Measurements from ENCODE around the gene MID1. TPM values are rescaled to one million over a fixed set of nuclear protein-coding genes. Genes with fewer than 3 reads are reported as not detected.

The MID1 gene
- total RNA-seq, 1 donor from 2014 or later: 31.2 TPM

DNA sequence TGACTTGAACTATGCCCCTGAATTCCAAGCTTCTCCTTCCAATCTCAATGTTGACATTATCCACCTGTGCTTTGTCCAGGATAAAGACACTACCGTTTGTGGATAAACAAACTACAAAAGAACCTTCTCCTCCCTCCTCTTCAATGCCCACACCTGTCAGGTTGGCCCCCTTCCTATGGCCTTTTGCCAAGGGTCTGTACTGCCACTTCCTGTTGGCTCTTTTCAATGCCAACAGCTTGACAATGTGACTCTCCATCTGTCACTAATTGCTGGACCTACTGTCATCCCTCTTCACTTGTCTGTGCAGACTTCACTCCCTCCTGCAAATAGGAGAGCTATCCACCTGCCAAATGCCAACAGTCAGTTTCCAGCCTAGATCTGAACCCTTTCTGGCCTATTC lies 35.8 kb upstream of the MID1 start:
- no peaks in the 10 kb centered on the region for H3K9me3 ChIP-seq (ENCODE audit: insufficient read depth, low read depth, low read length)
- DNase-seq (ENCODE audit: low read depth): no peak
- H3K79me2 ChIP-seq (ENCODE audit: insufficient read depth, low read length): no peaks in the 10 kb centered on the region
- Mint-ChIP-seq H3K9me3 (ENCODE audit: unreplicated experiment) (no peaks in the 10 kb centered on the region), H3K4me3 (ENCODE audit: unreplicated experiment) (no peak overlapping the region), H3K4me1 (ENCODE audit: low read depth, unreplicated experiment) (no peaks in the 10 kb centered on the region), H3K36me3 (ENCODE audit: low read depth, unreplicated experiment) (no peaks in the 10 kb centered on the region), H3K27ac (ENCODE audit: unreplicated experiment) (no peak overlapping the region), H3K27me3 (ENCODE audit: low read depth, unreplicated experiment) (no peaks in the 10 kb centered on the region)
- H3K27me3 ChIP-seq (ENCODE audit: insufficient read depth, low read length): no peaks in the 10 kb centered on the region
- no peak overlapping the region for H3K4me2 ChIP-seq (ENCODE audit: low read length)
- no peaks in the 10 kb centered on the region for H4K20me1 ChIP-seq (ENCODE audit: insufficient read depth, low read length)
- TF ChIP-seq CTCF (IDR thresholded peaks at IDR 0.05; ENCODE audit: insufficient read depth, low read depth, low read length) (no peak), EZH2 (IDR thresholded peaks at IDR 0.05; ENCODE audit: insufficient read depth, low read length) (no peak)
- H3K9ac ChIP-seq (ENCODE audit: low read length): no peak overlapping the region
- no peaks in the 10 kb centered on the region for H3K36me3 ChIP-seq (ENCODE audit: insufficient read depth, low read length)
- no peak overlapping the region for H3K4me3 ChIP-seq (ENCODE audit: insufficient read depth, low read depth, low read length)
- H3K4me1 ChIP-seq (ENCODE audit: insufficient read depth, low read length): no peaks in the 10 kb centered on the region
- H2AFZ ChIP-seq (ENCODE audit: low read depth, low read length): no peak overlapping the region
- peak; percentile 41 for FAIRE-seq
- H3K27ac ChIP-seq (ENCODE audit: low read depth, low read length): no peak overlapping the region

- Mint-ChIP-seq H3K36me3 (ENCODE audit: low read depth, unreplicated experiment) (no peaks in the 10 kb centered on the region), H3K4me3 (ENCODE audit: unreplicated experiment) (no peak overlapping the region), H3K27me3 (ENCODE audit: low read depth, unreplicated experiment) (no peaks in the 10 kb centered on the region), H3K4me1 (ENCODE audit: low read depth, unreplicated experiment) (no peaks in the 10 kb centered on the region), H3K27ac (ENCODE audit: unreplicated experiment) (no peak overlapping the region), H3K9me3 (ENCODE audit: unreplicated experiment) (no peaks in the 10 kb centered on the region)
- H4K20me1 ChIP-seq (ENCODE audit: insufficient read depth, low read length): no peaks in the 10 kb centered on the region
- H3K4me2 ChIP-seq (ENCODE audit: low read length): no peak overlapping the region
- H3K4me3 ChIP-seq (ENCODE audit: insufficient read depth, low read depth, low read length): no peak overlapping the region
- H3K79me2 ChIP-seq (ENCODE audit: insufficient read depth, low read length): no peaks in the 10 kb centered on the region
- FAIRE-seq (no peak), DNase-seq (ENCODE audit: low read depth) (no peak)
- H2AFZ ChIP-seq (ENCODE audit: low read depth, low read length): no peak overlapping the region
- TF ChIP-seq EZH2 (IDR thresholded peaks at IDR 0.05; ENCODE audit: insufficient read depth, low read length) (no peak), CTCF (IDR thresholded peaks at IDR 0.05; ENCODE audit: insufficient read depth, low read depth, low read length) (no peak)
- H3K9me3 ChIP-seq (ENCODE audit: insufficient read depth, low read depth, low read length): no peaks in the 10 kb centered on the region
- no peaks in the 10 kb centered on the region for H3K36me3 ChIP-seq (ENCODE audit: insufficient read depth, low read length)
- no peaks in the 10 kb centered on the region for H3K27me3 ChIP-seq (ENCODE audit: insufficient read depth, low read length)
- H3K27ac ChIP-seq (ENCODE audit: low read depth, low read length): no peak overlapping the region
- no peak overlapping the region for H3K9ac ChIP-seq (ENCODE audit: low read length)
- no peaks in the 10 kb centered on the region for H3K4me1 ChIP-seq (ENCODE audit: insufficient read depth, low read length)
Observed at GRCh38 chrX:10654960-10655359, 34.6 kb upstream of the MID1 start.

GRCh38 chrX:10653302-10653701 lies 32.9 kb upstream of the MID1 start:
- H3K27me3 Mint-ChIP-seq (ENCODE audit: low read depth, unreplicated experiment): no peaks in the 10 kb centered on the region
- H3K4me3 Mint-ChIP-seq (ENCODE audit: unreplicated experiment): no peak overlapping the region
- H3K4me3 ChIP-seq (ENCODE audit: insufficient read depth, low read depth, low read length): no peak overlapping the region
- DNase-seq (ENCODE audit: low read depth) (no peak), FAIRE-seq (peak; percentile 37)
- no peaks in the 10 kb centered on the region for H3K27me3 ChIP-seq (ENCODE audit: insufficient read depth, low read length)
- no peak overlapping the region for H3K4me2 ChIP-seq (ENCODE audit: low read length)
- H3K9me3 Mint-ChIP-seq (ENCODE audit: unreplicated experiment): no peaks in the 10 kb centered on the region
- H3K36me3 ChIP-seq (ENCODE audit: insufficient read depth, low read length): no peaks in the 10 kb centered on the region
- H3K27ac Mint-ChIP-seq (ENCODE audit: unreplicated experiment): no peak overlapping the region
- H3K27ac ChIP-seq (ENCODE audit: low read depth, low read length): no peak overlapping the region
- H3K4me1 ChIP-seq (ENCODE audit: insufficient read depth, low read length): no peaks in the 10 kb centered on the region
- no peaks in the 10 kb centered on the region for H3K79me2 ChIP-seq (ENCODE audit: insufficient read depth, low read length)
- H2AFZ ChIP-seq (ENCODE audit: low read depth, low read length): no peak overlapping the region
- no peak overlapping the region for H3K9ac ChIP-seq (ENCODE audit: low read length)
- no peaks in the 10 kb centered on the region for H3K36me3 Mint-ChIP-seq (ENCODE audit: low read depth, unreplicated experiment)
- no peak for TF ChIP-seq EZH2 (IDR thresholded peaks at IDR 0.05; ENCODE audit: insufficient read depth, low read length)
- no peak for TF ChIP-seq CTCF (IDR thresholded peaks at IDR 0.05; ENCODE audit: insufficient read depth, low read depth, low read length)
- H3K9me3 ChIP-seq (ENCODE audit: insufficient read depth, low read depth, low read length): no peaks in the 10 kb centered on the region
- H4K20me1 ChIP-seq (ENCODE audit: insufficient read depth, low read length): no peaks in the 10 kb centered on the region
- H3K4me1 Mint-ChIP-seq (ENCODE audit: low read depth, unreplicated experiment): no peaks in the 10 kb centered on the region

All from astrocyte (in vitro differentiated cells and primary cell).